ENCODE measurements around the gene SLC4A1AP.

Gene SLC4A1AP

GRCh38 chr2:27721884-27722485 is 58.3 kb downstream of the SLC4A1AP start:
- no peak for DNase-seq (ENCODE audit: low read depth)
- TF ChIP-seq CTCF (IDR thresholded peaks at IDR 0.05; ENCODE audit: insufficient read depth, low read depth, low read length, missing control alignments) = no peak
- no peak overlapping the region for H3K4me3 ChIP-seq (ENCODE audit: low read length)

GRCh38 chr2:27723372-27724144 is 59.9 kb downstream of the SLC4A1AP start:
- DNase-seq (ENCODE audit: low read depth) = peak; percentile 75
- H3K4me3 ChIP-seq (ENCODE audit: low read length) = no peak overlapping the region
- TF ChIP-seq CTCF (IDR thresholded peaks at IDR 0.05; ENCODE audit: insufficient read depth, low read depth, low read length, missing control alignments) = peak; percentile 87

GRCh38 chr2:27724191-27724590 is 60.5 kb downstream of the SLC4A1AP start:
- H3K4me3 ChIP-seq (ENCODE audit: low read length) = no peak overlapping the region
- DNase-seq (ENCODE audit: low read depth) = no peak
- no peak for TF ChIP-seq CTCF (IDR thresholded peaks at IDR 0.05; ENCODE audit: insufficient read depth, low read depth, low read length, missing control alignments)

- no peak overlapping the region for H3K4me3 ChIP-seq (ENCODE audit: low read length)
- DNase-seq (ENCODE audit: low read depth) = no peak
- TF ChIP-seq CTCF (IDR thresholded peaks at IDR 0.05; ENCODE audit: insufficient read depth, low read depth, low read length, missing control alignments) = no peak
Observed at GRCh38 chr2:27724905-27725701, 61.4 kb downstream of the SLC4A1AP start.

GRCh38 chr2:27727257-27727656 is 63.6 kb downstream of the SLC4A1AP start:
- TF ChIP-seq CTCF (IDR thresholded peaks at IDR 0.05; ENCODE audit: insufficient read depth, low read depth, low read length, missing control alignments) = no peak
- DNase-seq (ENCODE audit: low read depth) = no peak
- no peak overlapping the region for H3K4me3 ChIP-seq (ENCODE audit: low read length)

- no peak for TF ChIP-seq CTCF (IDR thresholded peaks at IDR 0.05; ENCODE audit: insufficient read depth, low read depth, low read length, missing control alignments)
Observed at GRCh38 chr2:27728081-27728858, 64.6 kb downstream of the SLC4A1AP start.

More at GRCh38 chr2:27728081-27728858, 64.6 kb downstream of the SLC4A1AP start:
- DNase-seq (ENCODE audit: low read depth) = no peak
- no peak overlapping the region for H3K4me3 ChIP-seq (ENCODE audit: low read length)

Measured in epithelial cell of esophagus (primary cell).